CD4-positive, alpha-beta T cell treated with Interleukin-17A for 1 hour (primary cell): ENCODE results near the gene ANGPTL8.

Source experiments
- DNase-seq: peaks from one replicate; pipeline ENCODE4 v3.0.0-alpha.2; 2020

ANGPTL8 gene

DNA sequence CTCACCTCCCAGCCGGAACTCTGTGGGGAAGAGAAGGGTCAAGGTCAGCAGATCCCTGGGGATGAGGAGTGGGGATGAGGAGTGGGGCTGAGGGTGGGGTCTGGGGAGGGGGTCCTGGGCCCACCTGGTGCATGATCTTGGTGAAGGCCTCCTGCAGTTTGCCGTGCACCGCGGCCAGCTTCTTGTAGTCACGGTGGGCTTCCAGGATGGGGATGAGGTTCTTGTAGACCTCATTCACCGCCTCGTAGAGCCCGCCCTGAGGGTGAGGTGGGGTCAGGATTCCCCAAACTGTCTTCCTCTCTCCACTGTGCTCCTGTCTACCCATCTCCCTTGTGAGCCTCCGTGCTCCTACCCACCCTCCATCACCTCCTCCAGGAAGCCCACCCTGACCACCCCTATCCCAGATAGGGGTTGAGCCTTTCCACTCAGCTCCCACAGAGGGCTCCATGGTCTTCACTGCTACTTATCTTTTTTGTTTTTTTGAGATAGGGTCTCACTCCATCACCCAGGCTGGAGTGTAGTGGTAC is 35.3 kb upstream of the ANGPTL8 start:
- DNase-seq: no peak

DNA sequence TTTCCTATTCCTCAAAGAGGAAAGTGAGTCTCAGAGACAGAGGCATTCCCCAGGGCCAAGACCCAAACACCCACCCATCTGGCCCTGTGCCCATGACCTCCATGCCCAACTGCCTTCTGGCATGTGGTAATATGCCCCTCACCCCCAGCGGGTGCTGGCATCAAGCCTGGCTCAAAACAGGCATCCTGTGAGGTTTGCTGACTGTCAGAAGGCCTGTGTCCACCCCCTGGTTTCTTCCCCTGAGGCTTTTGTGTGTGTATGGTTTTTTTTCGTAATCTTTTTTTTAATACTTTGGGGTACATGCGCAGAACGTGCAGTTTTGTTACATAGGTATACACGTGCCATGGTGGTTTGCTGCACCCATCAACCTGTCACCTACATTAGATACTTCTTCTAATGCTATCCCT is 34.5 kb upstream of the ANGPTL8 start:
- DNase-seq: no peak

DNA sequence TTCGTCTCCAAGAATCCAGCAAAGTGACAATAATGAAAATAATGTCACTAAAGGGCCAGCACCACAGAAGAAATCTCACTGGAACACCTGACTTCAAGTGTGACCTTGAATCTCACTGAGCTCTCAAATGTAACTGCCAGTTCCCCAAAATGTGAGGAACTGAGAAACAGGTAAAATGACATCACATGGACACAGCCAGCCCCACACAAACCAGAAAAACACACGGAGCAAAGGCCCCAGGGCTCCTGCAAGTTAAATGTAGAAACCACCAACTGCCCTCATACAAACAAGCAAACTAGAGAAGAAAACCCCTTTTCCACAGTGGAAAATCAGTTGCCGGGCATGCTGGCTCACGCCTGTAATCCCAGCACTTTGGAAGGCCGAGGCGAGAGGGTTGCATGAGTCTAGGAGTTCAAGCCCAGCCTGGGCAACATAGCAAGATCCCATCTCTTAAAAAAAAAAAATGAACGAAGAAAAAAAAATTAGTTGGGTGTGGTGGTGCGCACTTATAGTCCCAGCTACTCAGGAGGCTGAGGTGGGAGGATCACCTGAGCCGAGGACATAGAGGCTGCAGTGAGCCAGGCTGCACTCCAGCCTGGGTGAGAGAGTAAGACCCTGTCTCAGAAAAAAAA is 33.4 kb upstream of the ANGPTL8 start:
- DNase-seq: no peak

DNA sequence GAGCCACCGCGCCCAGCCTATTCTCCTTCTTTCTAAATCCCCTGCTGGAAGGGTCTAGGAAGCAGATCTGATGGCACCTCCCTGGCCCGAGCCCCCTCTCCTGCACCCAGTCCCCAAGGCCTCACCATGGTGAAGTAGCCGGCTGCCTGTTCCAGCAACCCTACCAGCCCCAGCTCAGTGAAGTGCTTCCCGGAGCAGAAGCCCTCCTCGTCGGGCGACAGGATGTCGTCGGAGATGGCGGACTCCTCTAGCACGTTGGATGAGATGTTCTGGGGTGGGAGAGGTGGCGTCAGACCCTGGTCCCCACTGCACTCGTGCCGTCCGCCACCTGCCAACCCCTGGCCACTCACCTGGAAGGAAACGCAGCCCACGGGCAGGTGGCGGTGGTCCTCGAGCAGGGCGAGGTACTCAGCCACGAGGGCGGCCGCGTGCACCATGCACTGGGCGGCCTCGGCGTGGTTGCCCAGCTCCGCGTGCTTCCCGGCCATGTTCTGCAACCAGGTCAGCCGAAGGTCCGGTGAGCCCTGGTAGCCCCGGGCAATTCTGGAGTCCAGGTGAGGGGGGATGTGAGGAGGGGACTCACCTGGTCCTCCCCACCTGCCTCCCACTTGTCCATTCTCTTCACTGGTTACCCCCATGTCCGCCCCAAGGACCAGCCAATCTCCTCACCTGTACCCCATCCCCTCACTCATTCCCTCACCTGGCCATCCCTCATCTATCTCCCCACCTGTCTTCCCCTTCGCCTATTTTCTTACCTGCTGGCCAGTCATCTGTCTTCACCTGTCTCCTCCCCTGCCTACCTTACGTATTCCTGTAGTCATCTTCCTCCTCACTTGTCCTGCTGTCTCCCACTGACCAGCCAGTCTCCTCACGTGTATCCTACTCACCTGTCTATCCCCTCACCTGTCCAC is 30.6 kb upstream of the ANGPTL8 start:
- no peak for DNase-seq

DNA sequence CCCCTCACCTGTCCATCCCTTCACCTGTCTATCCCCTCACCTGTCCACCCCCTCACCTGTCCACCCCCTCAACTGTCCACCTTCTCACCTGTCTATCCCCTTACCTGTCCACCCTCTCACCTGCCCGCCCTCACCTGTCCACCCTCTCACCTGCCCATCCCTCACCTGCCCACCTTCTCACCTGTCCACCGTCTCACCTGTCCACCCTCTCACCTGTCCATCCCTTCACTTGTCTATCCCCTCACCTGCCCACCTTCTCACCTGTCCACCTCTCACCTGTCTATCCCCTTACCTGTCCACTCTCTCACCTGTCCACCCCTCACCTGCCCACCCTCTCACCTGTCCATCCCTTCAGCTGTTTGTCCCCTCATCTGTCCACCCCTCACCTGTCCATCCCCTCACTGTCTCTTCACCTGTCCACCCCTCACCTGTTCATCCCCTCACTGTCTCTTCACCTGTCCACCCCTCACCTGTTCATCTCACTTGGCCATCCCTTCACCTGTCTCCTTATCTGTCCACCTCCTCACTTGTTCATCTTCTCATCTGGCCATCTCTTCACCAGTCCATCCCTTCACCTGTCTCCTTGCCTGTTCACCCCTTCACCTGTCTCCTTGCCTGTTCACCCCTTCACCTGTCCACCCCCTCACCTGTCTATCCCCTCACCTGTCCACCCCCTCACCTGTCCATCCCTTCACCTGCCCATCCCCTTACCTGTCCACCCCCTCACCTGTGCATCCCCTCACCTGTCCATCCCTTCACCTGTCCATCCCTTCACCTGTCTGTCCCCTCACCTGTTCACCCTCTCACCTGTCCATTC is 29.4 kb upstream of the ANGPTL8 start:
- no peak for DNase-seq

DNA sequence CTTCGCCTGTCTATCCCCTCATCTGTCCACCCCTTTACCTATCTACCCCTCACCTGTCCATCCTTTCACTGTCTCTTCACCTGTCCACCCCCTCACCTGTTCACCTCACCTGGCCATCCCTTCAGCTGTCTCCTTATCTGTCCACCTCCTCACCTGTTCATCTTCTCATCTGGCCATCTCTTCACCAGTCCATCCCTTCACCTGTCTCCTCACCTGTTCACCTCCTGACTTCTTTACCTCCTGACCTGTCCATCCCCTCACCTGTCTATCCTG is 28.8 kb upstream of the ANGPTL8 start:
- no peak for DNase-seq

DNA sequence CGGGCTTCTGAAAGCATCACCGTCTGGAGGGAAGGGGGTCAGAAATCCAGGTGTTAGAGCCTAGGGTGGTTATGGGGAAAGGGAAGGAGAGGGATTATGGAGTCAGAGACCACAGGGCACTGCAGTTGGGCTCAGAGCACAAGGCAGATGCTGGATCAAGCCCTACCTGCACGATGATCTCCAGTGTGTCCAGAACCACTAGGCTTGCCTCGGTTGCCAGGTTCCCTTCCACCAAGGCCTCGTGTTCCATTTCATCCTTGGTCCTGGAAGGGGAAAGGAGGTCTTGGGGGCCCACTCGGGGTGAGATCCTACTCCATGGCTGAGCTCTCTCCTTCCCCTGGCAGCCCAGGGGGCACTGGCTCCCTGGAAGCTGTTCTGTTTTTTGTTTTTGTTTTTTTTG is 25.0 kb upstream of the ANGPTL8 start:
- no peak for DNase-seq

DNA sequence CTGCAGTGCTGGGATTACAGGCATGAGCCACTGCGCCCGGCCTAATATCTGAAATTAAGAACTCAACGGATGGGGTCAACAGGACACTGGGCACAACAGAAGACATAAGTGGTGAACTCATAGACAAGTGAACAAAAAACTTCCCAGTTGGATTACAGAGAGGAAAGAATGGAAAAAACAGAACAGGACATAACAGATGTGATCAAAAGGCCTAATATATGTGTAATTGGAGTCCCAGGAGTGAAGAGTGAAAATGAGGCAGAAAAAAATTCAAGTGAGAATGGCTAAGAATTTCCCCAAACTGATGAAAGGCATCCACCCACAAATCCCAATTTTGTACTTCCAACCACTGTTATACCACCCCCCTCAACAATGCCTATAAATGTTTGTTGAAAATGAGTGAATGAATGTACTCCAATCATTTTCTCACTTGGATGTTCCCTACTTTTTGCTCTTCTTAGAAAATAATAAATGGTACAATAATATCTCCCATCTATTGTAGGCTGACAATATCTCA is 18.3 kb upstream of the ANGPTL8 start:
- no peak for DNase-seq

DNA sequence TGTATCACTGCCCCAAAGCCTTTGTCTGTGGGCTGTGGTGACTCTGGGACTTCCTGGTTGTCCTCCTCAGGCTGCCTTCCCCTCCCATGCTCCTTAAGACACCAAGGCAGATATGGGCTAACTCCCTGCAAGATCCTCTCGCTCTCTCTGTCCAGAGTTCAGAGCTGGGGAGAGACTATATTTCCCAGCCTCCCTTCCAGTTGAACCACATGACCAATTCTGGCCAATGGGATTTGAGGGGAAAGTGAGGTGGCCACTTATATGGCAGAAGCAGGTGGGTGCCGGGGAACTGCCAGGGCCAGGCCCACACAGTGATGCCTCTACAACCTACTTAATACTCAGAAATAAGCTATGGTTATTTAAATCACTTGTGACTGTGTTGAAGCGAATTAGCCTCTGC is 16.2 kb upstream of the ANGPTL8 start:
- DNase-seq: no peak

DNA sequence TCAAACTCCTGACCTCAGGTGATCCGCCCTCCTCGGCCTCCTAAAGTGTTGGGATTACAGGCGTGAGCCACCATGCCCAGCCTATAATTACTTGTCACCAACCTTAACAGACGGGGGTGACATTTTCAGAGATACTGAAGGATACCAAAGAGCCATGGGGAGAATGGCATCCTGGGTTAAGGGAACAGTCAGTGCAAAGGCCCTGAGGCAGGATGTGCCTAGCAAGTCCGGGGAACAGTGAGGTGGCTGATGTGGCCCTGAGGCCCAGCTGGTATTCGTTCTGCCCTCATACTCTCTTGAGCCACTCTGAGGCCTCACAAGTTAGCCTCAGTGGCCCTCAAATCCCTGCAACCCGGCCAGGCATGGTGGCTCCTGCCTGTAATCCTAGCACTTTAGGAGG is 15.0 kb upstream of the ANGPTL8 start:
- no peak for DNase-seq

DNA sequence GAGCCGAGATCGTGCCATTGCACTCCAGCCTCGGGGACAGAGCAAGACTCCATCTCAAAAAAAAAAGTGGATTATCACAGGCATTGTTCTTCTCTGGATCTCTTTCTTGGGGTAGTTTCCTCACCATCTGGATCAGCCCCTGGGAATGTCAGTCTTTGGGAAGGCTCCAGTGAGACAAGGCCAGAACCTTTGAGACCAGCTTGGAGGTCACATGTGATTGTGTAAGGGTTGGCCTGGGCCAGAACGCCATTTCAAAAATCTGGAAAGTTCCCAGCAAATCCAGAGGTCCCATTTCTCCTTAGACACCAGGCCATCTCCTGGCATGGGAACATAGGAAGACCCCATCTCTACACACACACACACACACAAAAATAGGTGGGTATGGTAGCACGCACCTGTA is 14.2 kb upstream of the ANGPTL8 start:
- no peak for DNase-seq

DNA sequence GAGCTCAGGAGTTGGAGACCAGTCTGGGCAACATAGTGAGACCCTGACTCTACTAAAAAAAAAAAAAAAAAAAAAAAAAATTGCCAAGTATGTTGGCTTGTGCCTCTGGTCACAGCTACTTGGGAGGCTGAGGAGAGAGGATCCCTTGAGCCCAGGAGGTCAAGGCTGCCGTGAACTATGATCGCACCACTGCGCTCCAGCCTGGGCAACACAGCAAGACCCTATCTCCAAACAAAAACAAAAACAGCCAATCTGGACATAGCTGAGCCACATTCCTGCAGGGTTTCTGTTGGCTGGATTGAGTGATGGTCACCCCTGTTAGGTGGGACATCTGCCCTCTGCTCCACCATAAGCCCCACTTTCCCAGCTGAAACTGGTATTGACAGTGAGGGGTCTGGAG is 13.6 kb upstream of the ANGPTL8 start:
- no peak for DNase-seq

DNA sequence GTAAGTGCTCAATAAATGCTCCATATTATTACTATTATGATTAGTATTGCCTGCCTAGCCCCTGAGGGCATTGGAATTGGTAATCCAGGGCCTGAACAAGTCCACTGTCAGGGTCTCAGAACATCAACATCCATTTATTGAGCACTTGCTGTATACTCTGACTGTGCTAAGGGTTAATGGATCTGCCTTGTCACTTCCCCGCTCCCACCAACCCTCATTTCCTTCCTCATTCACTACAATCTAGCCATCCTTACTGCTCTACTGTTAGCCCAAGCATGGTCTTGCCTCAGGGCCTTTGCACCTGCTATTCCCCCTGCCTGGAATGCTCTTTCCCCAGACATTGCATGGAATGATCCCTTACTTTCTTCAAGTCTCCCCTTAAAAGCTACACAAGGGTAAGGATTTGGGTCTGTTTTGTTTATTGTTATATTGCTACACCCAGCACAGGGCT is 12.7 kb upstream of the ANGPTL8 start:
- DNase-seq: no peak

DNA sequence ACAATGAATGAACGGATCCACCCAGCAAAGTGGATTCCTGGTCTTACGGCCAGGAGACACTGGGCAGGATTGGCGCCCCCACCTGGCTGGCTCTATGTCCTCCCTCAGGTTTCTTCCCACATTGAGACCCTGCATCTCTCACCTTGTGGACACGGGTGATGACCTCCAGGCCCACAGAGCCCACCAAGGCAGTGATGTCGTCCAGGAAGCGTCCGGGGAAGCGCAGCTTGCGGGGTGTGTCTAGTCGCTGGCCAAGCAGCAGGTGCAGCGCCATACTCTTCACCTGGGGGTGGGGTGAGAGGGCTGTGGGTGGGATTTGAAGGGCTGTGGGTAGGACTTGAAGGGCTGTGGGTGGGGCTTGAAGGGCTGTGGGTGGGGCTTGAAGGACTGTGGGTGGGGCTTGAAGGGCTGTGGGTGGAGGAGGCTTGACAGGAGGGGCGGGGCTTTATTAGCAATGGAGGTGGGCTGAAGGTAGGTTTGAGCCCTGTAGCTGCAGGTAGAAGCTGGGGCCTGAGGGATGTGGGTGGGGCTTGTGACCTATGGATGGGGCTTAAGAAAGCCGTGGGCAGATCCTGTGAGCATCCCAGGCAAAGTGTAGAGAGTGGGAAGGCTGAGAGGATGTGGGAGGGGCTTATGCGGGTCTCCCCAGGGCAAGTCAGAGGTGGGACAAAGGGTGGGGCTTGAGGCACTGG is 12.1 kb upstream of the ANGPTL8 start:
- no peak for DNase-seq

DNA sequence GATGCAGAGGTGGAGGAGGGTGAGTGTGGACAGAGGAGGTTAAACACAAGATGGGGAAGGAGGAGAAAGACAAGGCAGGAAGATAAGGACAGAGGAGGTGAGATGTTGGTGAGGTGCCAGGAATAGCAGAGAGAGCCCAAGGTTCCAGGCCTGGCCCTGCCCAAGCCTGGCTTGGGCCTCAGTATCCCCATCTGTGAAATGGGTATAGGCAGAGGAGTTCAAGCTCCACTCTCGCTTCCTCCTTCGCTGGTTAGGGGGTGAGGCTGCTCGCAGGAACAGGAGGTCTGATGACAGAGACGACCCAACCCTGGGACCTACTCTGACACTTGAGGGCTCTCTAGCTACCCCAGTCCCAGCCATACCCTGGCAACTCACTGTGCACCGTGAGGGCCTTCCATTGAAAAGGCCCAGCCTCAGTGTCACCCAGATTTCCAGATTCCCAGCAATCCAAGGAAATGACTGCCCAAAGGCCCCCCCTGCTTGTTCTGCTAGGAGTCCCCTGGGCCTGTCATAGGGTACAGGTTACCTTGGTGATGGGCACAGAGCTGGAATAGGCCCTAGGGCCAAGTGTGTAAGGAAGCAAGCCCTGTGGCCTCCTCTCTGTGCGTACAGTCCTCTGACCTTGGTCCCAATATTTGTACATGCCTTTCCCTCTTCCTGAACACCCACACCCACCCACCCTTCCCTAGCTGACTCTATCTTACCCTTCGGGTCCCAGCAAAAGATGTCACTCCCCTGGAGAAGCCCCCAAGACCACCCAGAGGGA is 8.6 kb upstream of the ANGPTL8 start:
- no peak for DNase-seq

DNA sequence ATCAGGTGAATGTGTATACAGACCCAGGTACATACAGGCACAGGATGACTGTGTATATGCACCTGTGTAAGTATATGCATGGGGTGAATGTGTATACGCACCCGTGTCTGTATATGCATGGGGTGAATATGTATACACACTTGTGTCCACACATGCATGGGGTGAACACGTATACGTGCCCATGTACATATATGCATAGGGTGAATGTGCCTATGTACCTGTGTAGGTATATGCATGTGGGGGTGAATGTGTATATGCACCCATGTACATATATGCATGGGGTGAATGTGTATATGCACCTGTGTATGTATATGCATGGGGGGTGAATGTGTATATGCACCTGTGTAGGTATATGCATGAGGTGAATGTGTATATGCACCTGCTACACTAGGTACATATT is 6.9 kb upstream of the ANGPTL8 start:
- DNase-seq: no peak

DNA sequence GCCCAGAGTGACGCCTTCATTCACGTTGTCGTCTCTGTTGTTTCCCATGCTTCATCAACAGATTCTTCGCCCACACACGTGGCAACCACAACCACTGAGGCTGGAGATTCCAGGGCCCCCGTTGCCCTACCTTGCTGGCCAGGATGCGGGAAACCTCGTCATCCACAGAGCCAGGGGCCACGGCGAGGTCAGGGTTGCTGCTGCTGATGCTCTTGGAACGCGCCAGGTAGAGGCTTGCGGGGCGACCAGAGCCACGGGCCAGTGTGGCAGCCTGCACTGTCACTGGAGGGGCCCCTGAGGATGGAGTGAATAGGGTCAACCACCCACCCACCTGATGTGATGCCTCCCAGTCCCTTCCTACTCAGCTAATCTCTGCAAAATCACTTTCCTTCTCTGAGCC is 6.3 kb upstream of the ANGPTL8 start:
- DNase-seq: no peak

DNA sequence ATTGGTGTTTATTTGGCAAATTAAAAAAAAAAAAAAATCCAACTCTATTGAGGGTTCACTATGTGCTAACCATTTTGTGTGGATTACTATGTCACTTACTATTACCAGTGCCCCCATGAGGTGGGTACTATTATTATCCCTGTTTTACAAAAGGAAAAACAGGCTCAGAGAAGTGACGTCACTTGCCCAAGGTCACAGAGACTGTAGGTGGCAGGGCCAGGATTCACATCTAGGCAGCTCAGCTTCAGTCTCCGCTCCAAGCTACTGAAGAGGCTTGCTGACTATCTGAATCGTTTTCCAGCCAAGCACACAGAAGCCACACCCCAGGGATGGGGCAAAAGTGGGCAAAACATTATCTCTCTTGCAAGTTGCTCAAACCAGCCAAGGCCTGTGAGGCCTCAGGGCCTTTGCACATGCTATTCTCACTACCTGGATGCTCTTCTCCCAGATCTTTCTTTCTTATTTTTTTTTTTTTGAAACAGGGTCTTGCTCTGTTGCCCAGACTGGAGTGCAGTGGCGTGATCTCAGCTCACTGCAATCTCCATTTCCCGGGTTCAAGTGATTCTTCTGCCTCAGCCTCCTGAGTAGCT is 4.8 kb upstream of the ANGPTL8 start:
- no peak for DNase-seq

DNA sequence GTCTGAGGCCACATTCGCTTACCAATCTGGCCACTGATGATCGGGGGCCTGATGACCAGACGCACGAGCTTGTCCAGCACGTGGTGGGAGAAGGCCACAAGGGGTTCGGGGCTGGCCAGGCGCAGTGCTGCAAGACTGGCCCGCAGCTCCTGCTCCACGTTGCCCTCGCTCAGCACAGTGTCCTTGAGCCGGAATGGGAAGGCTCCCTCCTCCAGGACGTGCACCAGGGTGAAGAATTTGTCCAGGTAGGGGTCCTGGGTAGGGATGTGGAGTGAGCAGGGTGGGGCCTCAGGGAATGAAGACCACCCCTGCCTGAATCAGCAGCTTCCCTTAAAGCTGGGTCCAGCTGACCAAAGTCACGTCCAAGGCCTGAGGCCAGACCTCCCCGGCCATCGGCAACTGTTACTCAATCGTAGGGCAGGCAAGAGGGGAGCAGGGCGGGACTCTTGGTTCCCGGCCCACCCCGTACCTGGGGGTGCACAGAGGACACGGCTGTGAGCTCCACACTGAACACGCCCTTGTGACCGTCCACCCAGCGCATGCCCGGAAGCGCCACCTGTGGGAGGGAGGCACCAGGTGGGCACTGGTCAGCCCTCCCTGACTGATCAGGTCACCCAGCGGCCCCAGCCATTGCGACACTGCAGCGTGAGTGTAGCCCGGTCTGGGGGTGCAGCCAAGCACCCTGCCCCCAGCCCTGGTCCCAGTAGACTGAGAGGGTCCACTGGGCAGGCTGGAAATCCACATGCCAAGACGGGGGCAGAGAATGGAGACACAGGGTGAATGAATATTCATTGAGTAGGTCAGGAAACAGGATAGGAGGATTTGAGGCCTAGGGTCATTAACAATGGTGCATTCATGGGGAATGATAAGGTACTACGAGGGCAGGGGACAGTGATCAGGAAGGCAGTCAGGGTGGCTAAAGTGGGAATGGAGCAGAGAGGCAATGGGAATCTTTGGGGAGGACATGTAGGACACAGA is 2.8 kb upstream of the ANGPTL8 start:
- no peak for DNase-seq

DNA sequence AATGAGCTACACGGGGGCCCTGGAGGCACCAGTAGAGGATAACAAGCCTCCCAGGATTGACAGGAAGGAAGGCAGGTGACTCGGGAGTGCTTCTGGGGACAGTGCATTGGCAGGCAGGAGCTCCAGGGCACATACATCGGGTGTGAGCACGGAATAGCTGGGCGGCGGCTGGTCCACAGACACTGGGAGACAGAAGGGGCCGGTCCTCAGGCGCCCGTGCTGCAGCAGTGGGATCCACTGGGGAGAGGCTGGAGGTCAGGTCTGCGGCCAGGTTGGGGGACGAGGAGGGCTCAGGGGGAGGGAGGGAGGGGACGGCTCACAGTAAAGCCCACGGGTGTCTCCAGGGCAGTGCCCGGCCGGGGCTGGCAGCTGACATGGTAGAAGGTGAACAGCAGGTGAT is 2.1 kb upstream of the ANGPTL8 start:
- no peak for DNase-seq
